Measurements from ENCODE around the gene TINAG.

TINAG gene

GRCh38 chr6:54308289-54308985 is at the start of gene TINAG:
TSS of gene TINAG (plus strand) at chr6:54308441. CDS start at chr6:54308551, 110 bp downstream.
- no peak for DNase-seq

GRCh38 chr6:54260025-54260424 is 48.2 kb upstream of the TINAG start:
- DNase-seq, result no peak

GRCh38 chr6:54262499-54262898 is 45.7 kb upstream of the TINAG start:
- DNase-seq, result no peak

- no peak for DNase-seq
Measured at GRCh38 chr6:54262971-54263370, 45.3 kb upstream of the TINAG start.

- DNase-seq, result no peak
Measured at GRCh38 chr6:54264581-54265272, 43.5 kb upstream of the TINAG start.

GRCh38 chr6:54266400-54266923 is 41.8 kb upstream of the TINAG start:
- no peak for DNase-seq

GRCh38 chr6:54267798-54268197 is 40.4 kb upstream of the TINAG start:
- no peak for DNase-seq

GRCh38 chr6:54273214-54273820 is 34.9 kb upstream of the TINAG start:
- no peak for DNase-seq

GRCh38 chr6:54274383-54274782 is 33.9 kb upstream of the TINAG start:
- no peak for DNase-seq

GRCh38 chr6:54282186-54282585 is 26.1 kb upstream of the TINAG start:
- no peak for DNase-seq

- no peak for DNase-seq
Measured at GRCh38 chr6:54284161-54284860, 23.9 kb upstream of the TINAG start.

GRCh38 chr6:54285595-54285994 is 22.6 kb upstream of the TINAG start:
- no peak for DNase-seq

- no peak for DNase-seq
Measured at GRCh38 chr6:54286141-54286540, 22.1 kb upstream of the TINAG start.

- DNase-seq, result no peak
Measured at GRCh38 chr6:54288474-54288873, 19.8 kb upstream of the TINAG start.

- DNase-seq, result no peak
Measured at GRCh38 chr6:54289426-54289825, 18.8 kb upstream of the TINAG start.

- DNase-seq, result no peak
Measured at GRCh38 chr6:54291146-54291545, 17.1 kb upstream of the TINAG start.

- no peak for DNase-seq
Measured at GRCh38 chr6:54291738-54292137, 16.5 kb upstream of the TINAG start.

- DNase-seq, result no peak
Measured at GRCh38 chr6:54294965-54295532, 13.2 kb upstream of the TINAG start.

GRCh38 chr6:54299542-54300269 is 8.5 kb upstream of the TINAG start:
- no peak for DNase-seq

GRCh38 chr6:54301770-54302169 is 6.5 kb upstream of the TINAG start:
- DNase-seq, result no peak

GRCh38 chr6:54307439-54307910 is 766 bp upstream of the TINAG start:
- no peak for DNase-seq

- no peak for DNase-seq
Measured at GRCh38 chr6:54308986-54309315, 710 bp downstream of the TINAG start.

Measured in stimulated activated CD4-positive, alpha-beta T cell treated with anti-CD3 and anti-CD28 coated beads, Interleukin-2, amount 100 ng/mL, for 48 hours (primary cell).